HG03342 (cell line): ENCODE data around the gene LSM11.
A peak's percentile ranks its signal among the peaks of the same experiment; 100 is the strongest.
"Not testable (repeated sequence)": the region's sequence is repeated elsewhere in the genome, so short reads cannot be mapped to it uniquely, and the experiment has no call there.

Experiments
- ATAC-seq: cut with Tn5 transposase; IDR thresholded peaks from one replicate; pipeline ENCODE4 v1.9.1; 2021; ENCODE audit warnings: mild to moderate bottlenecking, moderate library complexity; ENCODE audit not compliant: unreplicated experiment

The LSM11 gene

DNA sequence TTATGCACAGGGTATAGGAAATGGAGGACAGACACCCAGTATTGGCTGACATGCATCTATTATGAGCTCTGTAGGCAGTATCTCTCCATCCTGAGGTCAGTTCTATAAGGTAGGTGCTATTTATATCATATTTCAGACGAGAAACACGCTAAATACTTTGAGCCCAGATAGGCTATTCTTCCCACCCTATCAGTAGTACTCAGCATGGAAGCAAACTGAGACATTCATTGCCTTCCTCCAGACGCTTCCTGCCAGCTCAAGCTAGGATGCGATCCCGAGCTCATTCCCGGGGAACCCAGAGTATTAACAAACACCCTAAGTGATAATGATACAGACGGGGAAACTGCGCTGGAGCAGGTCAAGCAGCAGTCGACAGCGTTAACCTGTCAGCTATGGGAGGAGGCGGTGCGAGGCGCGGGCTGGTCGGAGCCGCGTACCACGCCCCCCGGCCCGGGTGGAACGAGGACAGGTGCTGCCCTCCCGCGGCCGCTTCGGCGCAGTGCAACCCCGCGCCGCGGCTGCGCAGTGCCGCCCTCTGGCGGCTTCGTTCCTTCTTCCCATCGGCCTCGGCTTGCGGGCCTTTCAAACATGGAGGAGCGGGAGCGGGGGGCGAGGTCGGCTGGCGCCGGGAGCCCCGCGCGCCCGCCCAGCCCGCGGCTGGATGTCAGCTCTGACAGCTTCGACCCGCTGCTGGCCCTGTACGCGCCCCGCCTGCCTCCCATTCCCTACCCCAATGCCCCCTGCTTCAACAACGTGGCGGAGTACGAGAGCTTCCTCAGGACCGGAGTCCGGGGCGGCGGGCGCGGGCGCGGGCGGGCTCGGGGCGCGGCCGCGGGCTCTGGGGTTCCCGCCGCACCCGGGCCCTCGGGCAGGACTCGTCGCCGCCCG, at the start of gene LSM11:
Gene LSM11, plus strand, starts transcription at position 550 of the 888 bp plus-strand sequence. Its CDS starts 39 bp downstream, at position 589.
- ATAC-seq: peak; percentile 93

- ATAC-seq: not testable (repeated sequence)
These were observed 49.7 kb upstream of the LSM11 start for GRCh38 chr5:157693816-157694215.

- ATAC-seq: not testable (repeated sequence)
These were observed 47.4 kb upstream of the LSM11 start for GRCh38 chr5:157696154-157696553.

DNA sequence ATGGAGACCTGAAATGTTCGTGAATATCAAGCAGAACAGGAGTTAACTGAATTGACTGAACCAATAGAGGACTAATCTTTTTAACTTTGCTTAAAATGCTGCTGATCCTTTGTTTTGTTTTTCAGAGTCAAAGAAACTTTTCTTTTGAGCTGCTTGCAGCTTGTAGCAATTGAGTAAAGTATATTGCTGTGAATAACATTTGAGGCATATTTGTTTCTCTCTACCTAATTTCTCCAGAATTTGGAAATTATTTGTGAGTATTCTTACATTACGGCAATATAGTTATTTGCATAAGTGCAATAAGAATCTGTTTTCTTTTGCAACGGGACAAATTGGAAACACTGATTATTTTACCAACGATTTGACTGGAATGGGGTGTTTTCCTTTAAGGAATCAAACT, 44.8 kb upstream of the LSM11 start:
- ATAC-seq: not testable (repeated sequence)

GRCh38 chr5:157703736-157704135, 39.8 kb upstream of the LSM11 start:
- no peak for ATAC-seq

DNA sequence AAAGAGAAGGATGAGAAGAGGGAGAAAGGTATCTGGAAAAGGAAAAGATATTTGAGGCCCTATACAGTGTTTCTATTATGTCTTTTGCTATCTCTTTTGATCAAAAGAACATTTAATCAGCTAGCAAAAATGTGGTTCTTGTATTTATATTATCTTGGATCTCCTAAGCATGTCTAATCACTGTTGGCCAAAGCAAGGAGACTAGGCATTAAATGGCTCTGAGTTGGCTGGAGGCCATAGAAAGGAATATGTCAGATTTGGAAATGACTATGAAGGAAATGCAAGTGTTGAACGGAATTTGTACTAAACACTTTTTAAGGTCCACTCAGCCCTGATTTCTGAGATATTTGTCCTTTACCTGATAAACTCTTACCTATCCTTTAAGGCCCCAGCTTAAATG, 34.6 kb upstream of the LSM11 start:
- no peak for ATAC-seq

- ATAC-seq: no peak
These were observed 34.2 kb upstream of the LSM11 start for GRCh38 chr5:157709346-157709745.

- ATAC-seq: no peak
These were observed 33.1 kb upstream of the LSM11 start for GRCh38 chr5:157710431-157710830.

DNA sequence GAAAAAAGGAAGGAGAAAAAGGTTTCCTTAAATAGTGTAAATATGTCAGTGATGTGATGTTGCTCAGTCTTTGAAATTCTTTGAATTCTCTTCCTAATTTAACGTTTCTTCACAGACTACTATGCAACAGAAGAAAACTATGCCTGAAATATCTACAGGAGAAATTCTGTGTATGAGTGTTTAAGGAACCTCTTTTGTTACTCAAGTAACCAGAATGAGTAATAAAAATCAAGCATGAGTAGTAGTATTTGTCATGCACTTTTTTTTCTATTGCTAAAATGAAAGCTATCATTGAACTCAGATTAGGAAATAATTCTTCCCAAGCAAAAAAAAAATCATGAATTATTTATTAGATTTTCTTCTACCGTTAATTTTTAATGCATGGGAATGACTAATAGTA, 32.6 kb upstream of the LSM11 start:
- no peak for ATAC-seq

DNA sequence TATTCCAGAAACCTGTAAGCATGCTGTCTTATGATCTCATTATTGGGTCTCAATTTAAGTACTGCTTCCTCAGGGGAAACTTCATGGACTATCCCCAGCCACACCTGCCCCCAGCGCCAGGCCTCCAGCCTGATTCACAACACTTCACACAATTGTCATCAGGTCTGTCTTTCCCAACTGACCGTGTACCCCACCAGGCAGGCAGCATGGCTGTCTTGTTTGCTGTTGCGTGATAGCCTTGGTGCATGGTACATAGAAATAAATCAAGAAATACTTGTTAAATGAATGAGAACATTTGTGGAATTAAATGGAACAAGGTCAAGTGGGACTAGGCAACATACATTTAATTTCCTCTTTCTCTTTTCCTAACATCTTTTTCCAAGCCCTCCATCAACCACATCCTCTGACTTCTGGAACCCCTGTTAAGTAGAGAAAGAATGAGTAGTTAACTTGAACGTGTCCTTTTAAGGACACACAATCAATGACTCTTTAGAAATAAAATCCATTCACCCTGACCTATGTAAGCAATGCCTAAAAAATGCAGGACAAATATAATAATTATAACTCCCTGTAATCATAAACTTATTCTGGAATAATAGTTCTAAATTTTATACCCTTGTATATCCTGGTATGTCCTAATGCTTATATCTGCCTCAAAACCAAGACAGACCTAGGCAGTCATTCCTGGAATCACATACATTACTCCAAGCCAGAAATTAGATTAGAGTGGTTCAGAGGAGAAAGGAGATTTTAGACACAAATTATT, 29.5 kb upstream of the LSM11 start:
- no peak for ATAC-seq

DNA sequence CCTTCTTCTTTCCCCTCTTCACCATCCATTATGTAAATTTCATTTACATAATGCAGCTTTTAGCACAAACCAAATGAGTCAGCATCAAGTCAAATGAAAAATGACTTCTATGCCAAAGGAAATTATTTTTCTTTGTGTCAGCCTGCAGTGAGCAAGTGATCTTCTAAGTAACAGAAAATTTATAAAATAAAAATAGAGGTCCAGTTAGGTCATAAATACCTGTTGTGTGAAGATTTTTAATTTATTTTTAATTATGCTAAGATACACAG, 29.0 kb upstream of the LSM11 start:
- no peak for ATAC-seq

DNA sequence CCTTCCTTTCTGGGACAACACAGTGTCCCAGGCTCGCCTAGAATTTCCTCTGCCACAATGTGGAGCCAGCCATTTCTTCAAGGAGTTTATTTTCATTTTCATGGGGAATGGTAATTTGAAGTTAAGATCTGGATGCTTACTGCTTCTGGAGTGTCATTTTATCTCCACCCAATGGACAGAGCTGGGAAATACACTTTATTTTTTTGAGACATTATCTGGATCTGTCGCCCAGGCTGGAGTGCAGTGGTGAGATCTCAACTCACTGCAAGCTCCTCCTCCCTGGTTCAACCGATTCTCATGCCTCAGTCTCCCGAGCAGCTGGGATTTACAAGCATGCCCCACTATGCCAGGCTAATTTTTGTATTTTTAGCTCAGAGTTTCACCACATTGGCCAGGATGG, 25.0 kb upstream of the LSM11 start:
- ATAC-seq: peak; percentile 77

GRCh38 chr5:157719245-157719644, 24.3 kb upstream of the LSM11 start:
- ATAC-seq: no peak

DNA sequence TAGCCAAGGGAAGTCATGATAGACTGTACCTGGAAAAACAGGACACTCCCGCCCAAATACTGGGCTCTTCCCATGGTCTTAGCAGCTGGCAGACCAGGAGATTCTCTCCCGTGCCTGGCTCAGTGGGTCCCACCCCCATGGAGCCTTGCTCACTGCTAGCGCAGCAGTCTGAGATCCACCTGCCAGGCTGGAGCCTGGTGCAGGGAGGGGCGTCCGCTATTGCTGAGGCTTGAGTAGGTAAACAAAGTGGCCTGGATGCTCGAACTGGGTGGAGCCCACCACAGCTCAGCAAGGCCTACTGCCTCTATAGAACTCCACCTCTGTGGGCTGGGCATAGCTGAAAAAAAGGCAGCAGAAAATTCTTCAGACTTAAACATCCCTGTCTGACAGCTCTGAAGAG, 22.4 kb upstream of the LSM11 start:
- no peak for ATAC-seq

- not testable (repeated sequence) for ATAC-seq
These were observed 20.6 kb upstream of the LSM11 start for GRCh38 chr5:157722895-157723294.

- ATAC-seq: not testable (repeated sequence)
These were observed 16.9 kb upstream of the LSM11 start for GRCh38 chr5:157726607-157727006.

GRCh38 chr5:157727858-157728257, 15.7 kb upstream of the LSM11 start:
- ATAC-seq: not testable (repeated sequence)

DNA sequence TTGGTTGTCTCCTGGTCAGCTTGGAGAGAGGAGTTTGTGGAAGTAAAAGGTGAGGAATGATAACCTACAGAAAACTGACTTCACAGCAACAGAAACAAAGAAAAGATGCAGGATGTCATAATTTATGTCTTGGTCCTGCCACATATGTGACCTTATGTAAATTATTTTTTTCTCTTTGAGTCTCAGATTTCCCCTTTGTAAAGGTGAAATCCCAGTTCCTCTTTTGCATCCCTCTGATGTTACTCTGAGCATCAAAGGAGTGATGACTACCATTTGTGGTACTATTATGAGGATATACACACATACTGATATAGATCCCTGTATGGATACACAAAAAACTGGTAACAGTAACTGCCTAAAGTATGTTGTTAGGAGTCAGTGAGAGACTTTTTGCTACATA, 13.7 kb upstream of the LSM11 start:
- ATAC-seq: peak; percentile 75

GRCh38 chr5:157730900-157731271, 12.6 kb upstream of the LSM11 start:
- ATAC-seq: no peak

- peak; percentile 93 for ATAC-seq
These were observed 12.0 kb upstream of the LSM11 start, which contains the start of gene THG1L for GRCh38 chr5:157731272-157732129. Gene THG1L (plus strand): TSS chr5:157731420. CDS start chr5:157731441, 21 bp downstream.

DNA sequence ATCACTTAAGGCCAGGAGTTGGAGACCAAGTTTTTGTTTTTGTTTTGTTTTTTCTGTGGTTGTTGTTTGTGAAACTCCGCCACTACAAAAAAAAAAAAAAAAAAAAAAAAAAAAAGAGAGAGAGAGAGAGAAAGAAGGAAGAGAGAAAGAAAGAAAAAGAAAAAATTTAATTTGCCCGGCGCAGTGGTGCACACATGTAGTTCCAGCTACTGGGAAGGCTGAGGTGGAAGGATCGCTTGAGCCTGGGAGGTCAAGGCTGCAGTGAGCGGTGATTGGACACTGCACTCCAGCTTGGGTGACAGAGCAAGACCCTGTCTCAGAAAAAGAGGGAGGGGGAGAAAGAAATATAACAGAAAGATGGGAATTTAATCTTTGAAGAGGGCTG, 11.4 kb upstream of the LSM11 start:
- no peak for ATAC-seq
